NCI-H1417 (cell line): ENCODE measurements around the gene CORO7.
A peak's percentile ranks its signal among the peaks of the same experiment; 100 is the strongest.

Source experiments
- DNase-seq, 3 experiments: peaks; one replicate each; lab custom pipeline; 2025; lab: John Stamatoyannopoulos, UW

Gene CORO7

GRCh38 chr16:4384509-4384942 lies 31.9 kb downstream of the CORO7 start:
- DNase-seq = no peak

- no peak for DNase-seq
Observed at GRCh38 chr16:4383591-4384444, 32.6 kb downstream of the CORO7 start.

- DNase-seq = no peak
Observed at GRCh38 chr16:4382795-4383357, 33.5 kb downstream of the CORO7 start.

- DNase-seq = no peak
Observed at GRCh38 chr16:4381935-4382794, 34.2 kb downstream of the CORO7 start.

GRCh38 chr16:4381072-4381934 lies 35.1 kb downstream of the CORO7 start:
- DNase-seq = no peak

- no peak for DNase-seq
Observed at GRCh38 chr16:4380119-4381063, 36.0 kb downstream of the CORO7 start.

GRCh38 chr16:4378999-4379690 lies 37.3 kb downstream of the CORO7 start:
- no peak for DNase-seq

- no peak for DNase-seq
Observed at GRCh38 chr16:4378161-4378666, 38.2 kb downstream of the CORO7 start.

GRCh38 chr16:4377573-4378154 lies 38.7 kb downstream of the CORO7 start:
- no peak for DNase-seq

GRCh38 chr16:4376893-4377572 lies 39.4 kb downstream of the CORO7 start:
- no peak for DNase-seq

GRCh38 chr16:4376126-4376892 lies 40.1 kb downstream of the CORO7 start:
- DNase-seq = no peak

- no peak for DNase-seq
Observed at GRCh38 chr16:4375717-4376116, 40.7 kb downstream of the CORO7 start.

- no peak for DNase-seq
Observed at GRCh38 chr16:4373909-4374742, 42.3 kb downstream of the CORO7 start.

- DNase-seq = peak in 1 of 3 experiments; percentile 50
Observed at GRCh38 chr16:4373356-4373908, 43.0 kb downstream of the CORO7 start.

- peak in 2 of 3 experiments; percentile 27 to 69 for DNase-seq
Observed at GRCh38 chr16:4372578-4373355, 43.6 kb downstream of the CORO7 start.
